ENCODE data around the gene FNDC11. TPM values are rescaled to one million over a fixed set of nuclear protein-coding genes. Genes with fewer than 3 reads are reported as not detected.
A peak's percentile ranks its signal among the peaks of the same experiment; 100 is the strongest.

FNDC11 gene
- polyA plus RNA-seq, 2 of the 4 experiments (the other 2 are of a cell fraction) = 0.14 to 0.18 TPM

- POLR2A ChIA-PET = interaction anchor here (1.0 kb wide), 1 partner anchor 10 kb away, joined by 3 read pairs; no protein-coding TSS in a partner anchor
- ATAC-seq (no peak), FAIRE-seq (no peak), DNase-seq (ENCODE audit: low read depth in 1 of 2, low spot score in 1 of 2) (no peak)
- H3K9me3 ChIP-seq = peaks cover 13% of the 10 kb centered on the region
- CTCF ChIA-PET = no interaction called here
- H3K4me1 ChIP-seq = peaks cover 5% of the 10 kb centered on the region; the same call in 1 of the 3 replicates
- no peak overlapping the region for H3K4me3 ChIP-seq
- no peak overlapping the region for H3K4me2 ChIP-seq
- no peak overlapping the region for H3K27ac ChIP-seq
- WGBS (ENCODE audit: missing lambda C conversion rate) = 94% methylated on average over 3 of the region's 3 CpGs
- no peak for TF ChIP-seq NR3C1 (IDR thresholded peaks at IDR 0.05)
- no peak for TF ChIP-seq TP53 (CRISPR knock-in tag; IDR thresholded peaks at IDR 0.05)
- TF ChIP-seq HOXA7 (CRISPR knock-in tag; IDR thresholded peaks at IDR 0.05) = 0 out of 2 replicates have a peak, but pooled peaks have one; percentile 21
- no peak for TF ChIP-seq HDAC2 (IDR thresholded peaks at IDR 0.05)
Observed at GRCh38 chr20:63525185-63525584, 28.8 kb upstream of the FNDC11 start.

- H3K9me3 ChIP-seq = peaks cover 13% of the 10 kb centered on the region
- no peak overlapping the region for H3K4me2 ChIP-seq
- H3K4me3 ChIP-seq = no peak overlapping the region
- ChIA-PET CTCF (no interaction called here), POLR2A (interaction anchor here (0.6 to 1.0 kb wide), 2 partner anchors 9 to 12 kb away, joined by 3 to 4 read pairs; partner anchors contain the start of gene PTK6)
- FAIRE-seq (no peak), DNase-seq (ENCODE audit: low read depth in 1 of 2, low spot score in 1 of 2) (no peak), ATAC-seq (no peak)
- peak; percentile 84 for TF ChIP-seq FOSB (CRISPR knock-in tag; IDR thresholded peaks at IDR 0.05)
- peak; percentile 66; the same call in 1 of the 2 replicates for TF ChIP-seq HOXA7 (CRISPR knock-in tag; IDR thresholded peaks at IDR 0.05)
- TF ChIP-seq BCL3 (IDR thresholded peaks at IDR 0.05) = no peak
- WGBS (ENCODE audit: missing lambda C conversion rate) = 50% methylated on average over 2 of the region's 2 CpGs
- H3K4me1 ChIP-seq = peaks cover 5% of the 10 kb centered on the region; the same call in 1 of the 3 replicates
- H3K27ac ChIP-seq = no peak overlapping the region
Observed at GRCh38 chr20:63525971-63526370, 28.0 kb upstream of the FNDC11 start.

- ChIA-PET POLR2A (no interaction called here), CTCF (interaction anchor here (0.7 to 4.1 kb wide), 5 partner anchors 11 to 447 kb away, joined by 3 to 18 read pairs (median 4); partner anchors contain the start of gene PTK6)
- H3K4me3 ChIP-seq = no peak overlapping the region
- ATAC-seq = no peak
- no peak for FAIRE-seq
- peaks cover 13% of the 10 kb centered on the region for H3K9me3 ChIP-seq
- WGBS (ENCODE audit: missing lambda C conversion rate) = 92% methylated on average over 9 of the region's 9 CpGs
- no peak overlapping the region for H3K4me2 ChIP-seq
- H3K4me1 ChIP-seq = no peaks in the 10 kb centered on the region
- no peak for DNase-seq (ENCODE audit: low read depth in 1 of 2, low spot score in 1 of 2)
- TF ChIP-seq POLR2AphosphoS2 (conservative IDR thresholded peaks at IDR 0.05; ENCODE audit: low read length) = no peak; the same call in 1 of the 2 replicates
- no peak for TF ChIP-seq MYC (IDR thresholded peaks at IDR 0.05; ENCODE audit: borderline replicate concordance, low read length)
- TF ChIP-seq USF2 (IDR thresholded peaks at IDR 0.05) = no peak
- TF ChIP-seq JUN (IDR thresholded peaks at IDR 0.05) = no peak
- no peak for TF ChIP-seq ZFP36 (IDR thresholded peaks at IDR 0.05; ENCODE audit: borderline replicate concordance, partially characterized antibody)
- TF ChIP-seq ATOH8 (CRISPR knock-in tag; IDR thresholded peaks at IDR 0.05; ENCODE audit: low read depth) = no peak
- no peak for TF ChIP-seq CTCF (IDR thresholded peaks at IDR 0.05)
- no peak for TF ChIP-seq REST (IDR thresholded peaks at IDR 0.05)
- H3K27ac ChIP-seq = no peak overlapping the region
Observed at GRCh38 chr20:63527184-63527583, 26.8 kb upstream of the FNDC11 start.
